GM12891 (cell line): ENCODE results near the gene TNFRSF8.

Experiments
- DNase-seq: peaks from one replicate; pipeline ENCODE4 v3.0.0; 2011; ENCODE audit warnings: low spot score; ENCODE audit not compliant: insufficient read length
- FAIRE-seq: peaks from 2 replicates; lab custom pipeline; 2011; peaks lifted over from hg19 to GRCh38; lab: Jason Lieb, UNC
- PAX5 ChIP-seq: IDR thresholded peaks from 2 replicates; pipeline ENCODE4 v1.6.1; 2011; ENCODE audit warnings: low read length, moderate library complexity, mild to moderate bottlenecking; ENCODE audit not compliant: insufficient read depth, severe bottlenecking
- POLR2A ChIP-seq: IDR thresholded peaks from 2 replicates; pipeline ENCODE4 v1.6.1; 2011; ENCODE audit warnings: low read depth, low read length, control low read depth
- POLR2AphosphoS5 ChIP-seq: IDR thresholded peaks from 2 replicates; pipeline ENCODE4 v1.6.1; 2011; ENCODE audit warnings: low read depth, low read length, control low read depth
- SPI1 ChIP-seq: IDR thresholded peaks from 2 replicates; pipeline ENCODE4 v1.6.1; 2011; ENCODE audit warnings: low read depth, low read length, control low read depth
- TAF1 ChIP-seq: IDR thresholded peaks from 2 replicates; pipeline ENCODE4 v1.6.1; 2011; ENCODE audit warnings: low read depth, low read length, control low read depth

TNFRSF8 gene

GRCh38 chr1:12189328-12189682 is 126.2 kb downstream of the TNFRSF8 start:
- FAIRE-seq, result no peak
- TF ChIP-seq TAF1, result no peak
- no peak for TF ChIP-seq POLR2AphosphoS5
- TF ChIP-seq PAX5, result no peak
- DNase-seq, result no peak

GRCh38 chr1:12191242-12192032 is 128.3 kb downstream of the TNFRSF8 start:
- TF ChIP-seq TAF1 (no peak), PAX5 (no peak), POLR2A (no peak), SPI1 (no peak)
- no peak for FAIRE-seq

More at GRCh38 chr1:12191242-12192032, 128.3 kb downstream of the TNFRSF8 start:
- DNase-seq, result no peak
